GM23338 (cell line): ENCODE results near the gene EPSTI1. TPM values are rescaled to one million over a fixed set of nuclear protein-coding genes. Genes with fewer than 3 reads are reported as not detected.

ENCODE experiments used
- ATAC-seq: fragments of 200-7000 bp; cut with Tn5 transposase; 3 replicates; pipeline ENCODE4 v1.9.1; 2020
- DNase-seq: peaks from one replicate; pipeline ENCODE4 v3.0.0-alpha.2; 2015; ENCODE audit warnings: low spot score
- H2AFZ ChIP-seq: fragments of 200-600 bp; sonication (generic); 2 replicates; pipeline ENCODE4 v1.8.0; 2016; ENCODE audit warnings: antibody characterized with exemption, mild to moderate bottlenecking, moderate library complexity
- H3F3A ChIP-seq: fragments of 200-600 bp; sonication (generic); replicated peaks from 2 replicates; pipeline ENCODE4 v1.8.0; 2017; ENCODE audit warnings: antibody characterized with exemption, mixed run types, low read depth
- H3K27ac ChIP-seq: fragments of 200-600 bp; sonication (generic); 2 replicates; pipeline ENCODE4 v1.6.1; 2016; ENCODE audit warnings: low read depth
- H3K27me3 ChIP-seq: fragments of 200-600 bp; sonication (generic); 2 replicates; pipeline ENCODE4 v1.8.0; 2016; ENCODE audit warnings: mild to moderate bottlenecking, mixed run types, moderate library complexity; ENCODE audit not compliant: insufficient read depth
- H3K36me3 ChIP-seq: fragments of 200-600 bp; sonication (generic); 2 replicates; pipeline ENCODE4 v1.8.0; 2016; ENCODE audit warnings: mild to moderate bottlenecking; ENCODE audit not compliant: insufficient read depth
- H3K4me1 ChIP-seq: fragments of 200-600 bp; sonication (generic); 2 replicates; pipeline ENCODE4 v1.8.0; 2016; ENCODE audit warnings: mild to moderate bottlenecking, moderate library complexity; ENCODE audit not compliant: insufficient read depth
- H3K4me2 ChIP-seq: fragments of 200-600 bp; sonication (generic); 2 replicates; pipeline ENCODE4 v1.7.1; 2017; ENCODE audit warnings: mixed run types
- H3K4me3 ChIP-seq: fragments of 200-600 bp; sonication (generic); 2 replicates; pipeline ENCODE4 v1.6.1; 2016; ENCODE audit warnings: mixed run types
- H3K79me2 ChIP-seq: fragments of 200-600 bp; sonication (generic); replicated peaks from 2 replicates; pipeline ENCODE4 v1.8.0; 2017; ENCODE audit warnings: mild to moderate bottlenecking; ENCODE audit not compliant: insufficient read depth
- H3K9me2 ChIP-seq: fragments of 200-600 bp; sonication (generic); 2 replicates; pipeline ENCODE4 v1.8.0; 2017; ENCODE audit not compliant: insufficient read depth
- H4K20me1 ChIP-seq: fragments of 200-600 bp; sonication (generic); replicated peaks from 2 replicates; pipeline ENCODE4 v1.8.0; 2017; ENCODE audit warnings: mild to moderate bottlenecking; ENCODE audit not compliant: insufficient read depth
- H3K27ac Mint-ChIP-seq: 2 replicates; pipeline ENCODE4 v1.8.0; 2020; ENCODE audit warnings: inconsistent platforms, mild to moderate bottlenecking, moderate library complexity, mixed read lengths
- H3K27me3 Mint-ChIP-seq: 3 replicates; pipeline ENCODE4 v1.8.0; 2022; ENCODE audit warnings: low read depth, mild to moderate bottlenecking, moderate library complexity, mixed read lengths, inconsistent platforms; ENCODE audit not compliant: insufficient read depth, poor library complexity
- H3K36me3 Mint-ChIP-seq: 3 replicates; pipeline ENCODE4 v1.8.0; 2021; ENCODE audit warnings: low read depth, mild to moderate bottlenecking, inconsistent platforms, moderate library complexity, mixed read lengths
- H3K4me1 Mint-ChIP-seq: 3 replicates; pipeline ENCODE4 v1.8.0; 2020; ENCODE audit warnings: mild to moderate bottlenecking, inconsistent platforms, mixed read lengths
- H3K4me3 Mint-ChIP-seq: 3 replicates; pipeline ENCODE4 v1.8.0; 2021; ENCODE audit warnings: moderate library complexity, mild to moderate bottlenecking, inconsistent platforms, mixed read lengths
- H3K9me3 Mint-ChIP-seq: 3 replicates; pipeline ENCODE4 v1.8.0; 2020; ENCODE audit warnings: moderate library complexity, mild to moderate bottlenecking, inconsistent platforms, mixed read lengths
- CTCF ChIP-seq, 2 experiments: fragments of 200-600 bp in 1 of 2; sonication (generic) in 1 of 2; conservative IDR thresholded peaks; 2 replicates each; pipeline versions ENCODE4 v1.5.1 to v1.6.1; 2016 to 2017; ENCODE audit warnings: antibody characterized with exemption in 2 of 2, low read depth in 2 of 2, mild to moderate bottlenecking in 2 of 2, moderate library complexity in 1 of 2
- ETS1 ChIP-seq: IDR thresholded peaks from 2 replicates; pipeline ENCODE4 v1.6.1; 2016; ENCODE audit warnings: antibody characterized with exemption
- EZH2 ChIP-seq: fragments of 200-600 bp; sonication (generic); IDR thresholded peaks from one replicate; pipeline ENCODE4 v1.8.0; 2017; ENCODE audit warnings: antibody characterized with exemption, mild to moderate bottlenecking, low read depth; ENCODE audit not compliant: unreplicated experiment
- EZH2phosphoT487 ChIP-seq: fragments of 200-600 bp; sonication (generic); IDR thresholded peaks from one replicate; pipeline ENCODE4 v1.8.1; 2018; ENCODE audit warnings: antibody characterized with exemption; ENCODE audit not compliant: unreplicated experiment
- JUNB ChIP-seq: IDR thresholded peaks from one replicate; pipeline ENCODE4 v1.6.1; 2016; ENCODE audit warnings: antibody characterized with exemption; ENCODE audit not compliant: unreplicated experiment
- NANOG ChIP-seq: IDR thresholded peaks from 2 replicates; pipeline ENCODE4 v1.6.1; 2016; ENCODE audit warnings: antibody characterized with exemption, borderline replicate concordance
- POLR2AphosphoS5 ChIP-seq: IDR thresholded peaks from 2 replicates; pipeline ENCODE4 v1.6.1; 2016; ENCODE audit warnings: antibody characterized with exemption, low read depth
- REST ChIP-seq: IDR thresholded peaks from one replicate; pipeline ENCODE4 v1.6.1; 2018; ENCODE audit warnings: antibody characterized with exemption; ENCODE audit not compliant: unreplicated experiment
- STAT1 ChIP-seq: IDR thresholded peaks from one replicate; pipeline ENCODE4 v1.6.1; 2016; ENCODE audit warnings: antibody characterized with exemption; ENCODE audit not compliant: unreplicated experiment
- ZNF331 ChIP-seq: fragments of 250-450 bp; sonication (Bioruptor Pico); IDR thresholded peaks from 2 replicates; pipeline ENCODE4 v1.5.0; 2020; ENCODE audit warnings: low read depth, mild to moderate bottlenecking, moderate library complexity
- ZNF462 ChIP-seq: fragments of 250-450 bp; sonication (Bioruptor Pico); IDR thresholded peaks from 2 replicates; pipeline ENCODE4 v1.5.0; 2020; ENCODE audit warnings: mild to moderate bottlenecking, moderate library complexity
- polyA plus RNA-seq: library from polyadenylated mRNA; unstranded; fragments of >200 nt; fragmentation: Nextera tagmentation; extraction: Ambion mirVana; gene quantifications from 2 replicates; pipeline ENCODE4 v1.2.1, GENCODE V29; 2016
- total RNA-seq: library from RNA; depleted of rRNA; stranded (reverse); fragments of >200 nt; shearing (Covaris generic); gene quantifications from 2 replicates; pipeline ENCODE4 v1.2.3, GENCODE V29; 2014

Gene EPSTI1
- total and polyA plus RNA-seq, 2 experiments from 2014 or later: 0.10 to 0.68 TPM

GRCh38 chr13:42971691-42972347 is 20.2 kb downstream of the EPSTI1 start:
- no peaks in the 10 kb centered on the region for H4K20me1 ChIP-seq
- no peaks in the 10 kb centered on the region for H3K79me2 ChIP-seq
- H3K4me2 ChIP-seq: no peak overlapping the region
- H3K4me3 ChIP-seq: no peak overlapping the region
- H3K9me2 ChIP-seq: no peaks in the 10 kb centered on the region
- no peaks in the 10 kb centered on the region for H3K36me3 ChIP-seq
- Mint-ChIP-seq H3K36me3 (no peaks in the 10 kb centered on the region), H3K27ac (no peak overlapping the region), H3K9me3 (no peaks in the 10 kb centered on the region), H3K4me3 (no peak overlapping the region), H3K27me3 (peaks cover 4% of the 10 kb centered on the region), H3K4me1 (peaks cover 41% of the 10 kb centered on the region)
- DNase-seq (no peak), ATAC-seq (no peak)
- H3K27ac ChIP-seq: no peak overlapping the region
- no peaks in the 10 kb centered on the region for H3F3A ChIP-seq
- TF ChIP-seq NANOG (no peak), ZNF331 (CRISPR knock-in tag) (no peak), EZH2phosphoT487 (no peak), JUNB (no peak), REST (no peak), STAT1 (no peak), CTCF (conservative IDR thresholded peaks at IDR 0.05; ENCODE audit: low read depth in 2 of 2) (no peak), EZH2 (no peak), ZNF462 (CRISPR knock-in tag) (no peak), ETS1 (no peak), POLR2AphosphoS5 (no peak)
- H3K27me3 ChIP-seq: no peaks in the 10 kb centered on the region
- H3K4me1 ChIP-seq: peaks cover 16% of the 10 kb centered on the region
- H2AFZ ChIP-seq: no peak overlapping the region; the same call in 1 of the 2 replicates
